ENCODE data around the gene SRSF2.
A peak's percentile ranks its signal among the peaks of the same experiment; 100 is the strongest.
"Not testable (repeated sequence)": the region's sequence is repeated elsewhere in the genome, so short reads cannot be mapped to it uniquely, and the experiment has no call there.

SRSF2 gene

DNA sequence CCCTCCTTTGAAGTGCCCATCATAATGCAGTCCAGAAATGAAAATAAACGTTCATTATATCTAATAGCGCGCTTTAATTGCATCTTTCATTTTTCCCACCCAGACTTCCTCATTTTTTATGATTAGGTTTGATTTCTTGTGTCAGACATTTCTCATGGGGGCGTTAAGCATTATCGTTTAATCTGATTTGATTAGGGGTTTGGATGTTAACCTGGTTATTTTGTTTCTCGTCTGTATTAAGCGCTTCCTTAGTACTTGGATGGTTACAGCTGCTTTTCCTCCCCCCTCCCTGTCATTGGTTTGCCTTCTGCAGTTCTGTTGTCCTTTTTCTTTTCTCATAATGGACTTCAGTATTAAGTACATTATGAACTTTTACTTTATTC lies 1.3 kb upstream of the SRSF2 start:
- DNase-seq (ENCODE audit: low read depth in 2 of 2), result no peak

DNA sequence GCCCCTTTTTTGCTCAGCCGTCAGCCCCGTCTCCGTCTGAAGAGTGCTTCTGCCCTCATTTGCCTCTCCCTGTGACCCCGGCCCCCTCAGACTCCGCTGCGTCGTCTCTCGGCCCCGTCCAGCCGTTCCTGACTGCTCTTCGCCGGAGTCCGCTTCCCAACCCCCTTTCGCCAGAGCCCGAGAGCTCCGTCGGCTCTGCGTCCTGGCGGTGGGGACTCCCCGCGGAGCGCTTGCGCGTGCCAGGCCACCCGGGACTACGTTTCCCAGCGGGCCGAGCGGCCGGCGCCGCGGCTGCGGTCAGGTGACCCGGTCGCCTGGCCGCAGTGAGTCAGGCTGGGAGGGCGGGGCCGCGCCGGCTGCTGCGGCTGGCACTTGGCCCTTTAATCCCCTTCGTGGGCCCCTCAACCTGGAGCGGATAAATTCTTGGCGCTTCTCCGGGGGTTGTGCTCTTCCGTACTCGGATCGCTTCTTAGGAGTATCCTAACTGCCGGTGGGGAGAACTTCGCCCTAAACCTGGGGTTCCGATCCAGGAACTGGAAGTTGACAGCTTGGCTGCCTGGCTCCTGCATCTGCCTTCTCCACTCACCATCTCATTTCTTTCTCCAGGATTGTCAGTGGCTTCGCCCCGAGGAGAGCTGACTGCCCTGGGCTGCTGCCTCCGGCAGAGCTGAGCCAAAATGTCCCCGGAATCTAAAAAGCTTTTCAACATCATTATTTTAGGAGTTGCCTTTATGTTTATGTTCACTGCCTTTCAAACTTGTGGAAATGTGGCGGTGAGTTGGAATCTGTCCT lies 741 bp upstream of the SRSF2 start, which contains the start of gene MFSD11:
Gene MFSD11, plus strand, starts transcription at position 444 of the 792 bp plus-strand sequence. Its CDS starts 234 bp downstream, at position 678.
- peak; percentile 82 to 83 for DNase-seq (ENCODE audit: low read depth in 2 of 2)

DNA sequence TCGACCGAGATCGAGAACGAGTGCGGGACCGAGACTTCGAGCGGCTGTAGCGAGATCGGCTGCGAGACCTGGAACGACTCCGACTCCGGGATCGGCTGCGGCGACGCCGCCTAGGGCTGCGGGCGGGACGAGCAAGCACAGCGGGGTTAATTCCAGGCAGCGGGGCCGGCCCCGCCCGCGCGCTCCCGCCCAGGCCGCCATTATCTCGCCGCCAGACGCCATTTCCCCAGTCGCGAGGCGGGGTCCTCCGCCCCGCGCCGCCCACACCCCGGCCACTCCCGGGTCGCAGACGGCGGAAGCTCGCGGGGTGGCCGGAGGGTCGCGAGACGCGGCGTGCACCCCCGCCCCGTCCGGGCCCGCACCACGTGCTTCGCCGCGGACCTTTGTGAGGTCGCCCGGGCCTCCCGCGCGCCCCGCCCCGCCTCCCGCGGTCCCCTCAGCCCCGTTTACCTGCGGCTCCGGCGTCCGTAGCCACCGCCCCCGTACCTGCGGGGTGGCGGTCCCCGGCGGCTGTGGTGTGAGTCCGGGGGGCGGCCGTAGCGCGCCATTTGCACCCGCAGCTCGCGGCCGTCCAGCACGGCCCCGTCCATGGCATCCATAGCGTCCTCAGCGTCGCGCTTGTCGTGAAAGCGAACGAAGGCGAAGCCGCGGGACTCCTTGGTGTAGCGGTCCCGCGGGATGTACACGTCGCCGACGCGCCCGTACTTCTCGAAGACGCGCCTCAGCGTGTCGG lies 616 bp downstream of the SRSF2 start:
- peak; percentile 43 to 48 for DNase-seq (ENCODE audit: low read depth in 2 of 2)

DNA sequence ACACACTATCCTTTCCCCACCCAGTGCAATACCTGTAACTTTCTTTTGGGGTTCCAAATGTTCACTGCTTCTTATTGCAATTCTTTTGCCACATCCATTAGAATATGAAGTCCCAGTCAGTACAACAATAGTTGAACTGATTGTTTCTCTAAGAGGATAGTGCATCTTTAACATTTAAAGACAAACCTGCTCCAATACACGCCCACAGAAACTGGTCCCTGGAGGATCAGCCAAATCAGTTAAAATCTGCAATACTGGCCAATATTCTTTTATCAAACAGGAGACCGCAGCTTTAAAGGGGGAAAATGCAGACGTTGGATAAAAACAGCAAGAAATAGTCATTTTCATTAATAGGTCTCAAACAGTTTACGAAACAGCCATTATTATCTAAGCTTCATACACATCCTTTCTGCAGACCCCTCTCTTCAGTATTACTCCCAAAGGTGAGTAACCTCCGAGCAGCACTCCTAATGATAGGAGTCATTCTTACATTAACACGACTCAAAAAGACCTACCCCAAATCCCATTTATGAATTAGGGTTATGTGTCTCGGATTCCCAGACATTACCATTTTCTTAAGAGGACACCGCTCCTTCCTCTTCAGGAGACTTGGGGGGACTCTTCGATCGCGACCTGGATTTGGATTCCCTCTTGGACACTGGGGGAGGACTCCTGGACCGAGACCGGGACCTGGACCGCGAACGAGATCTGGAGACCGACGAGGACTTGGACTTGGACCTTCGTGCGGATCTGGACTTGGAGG lies 1.4 kb downstream of the SRSF2 start:
- no peak for DNase-seq (ENCODE audit: low read depth in 2 of 2)

DNA sequence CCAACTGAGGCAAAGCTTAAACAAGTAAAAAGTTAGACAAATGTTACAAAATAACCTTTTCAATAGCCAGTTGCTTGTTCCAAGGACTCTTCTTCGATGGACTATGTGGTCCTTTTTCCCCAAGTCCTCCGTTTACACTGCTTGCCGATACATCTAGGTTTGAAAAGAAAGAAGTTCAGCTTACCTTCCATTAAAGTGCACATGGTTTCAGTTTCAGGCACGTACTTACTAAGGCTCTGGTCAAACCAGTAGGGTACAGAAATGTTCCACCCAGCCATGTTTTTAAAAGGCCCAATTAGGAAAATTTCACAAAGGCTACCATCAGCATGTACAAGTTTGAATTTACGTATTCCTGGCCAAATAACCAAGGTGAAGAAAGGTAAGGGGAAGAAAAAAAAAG lies 2.1 kb downstream of the SRSF2 start:
- no peak for DNase-seq (ENCODE audit: low read depth in 2 of 2)

DNA sequence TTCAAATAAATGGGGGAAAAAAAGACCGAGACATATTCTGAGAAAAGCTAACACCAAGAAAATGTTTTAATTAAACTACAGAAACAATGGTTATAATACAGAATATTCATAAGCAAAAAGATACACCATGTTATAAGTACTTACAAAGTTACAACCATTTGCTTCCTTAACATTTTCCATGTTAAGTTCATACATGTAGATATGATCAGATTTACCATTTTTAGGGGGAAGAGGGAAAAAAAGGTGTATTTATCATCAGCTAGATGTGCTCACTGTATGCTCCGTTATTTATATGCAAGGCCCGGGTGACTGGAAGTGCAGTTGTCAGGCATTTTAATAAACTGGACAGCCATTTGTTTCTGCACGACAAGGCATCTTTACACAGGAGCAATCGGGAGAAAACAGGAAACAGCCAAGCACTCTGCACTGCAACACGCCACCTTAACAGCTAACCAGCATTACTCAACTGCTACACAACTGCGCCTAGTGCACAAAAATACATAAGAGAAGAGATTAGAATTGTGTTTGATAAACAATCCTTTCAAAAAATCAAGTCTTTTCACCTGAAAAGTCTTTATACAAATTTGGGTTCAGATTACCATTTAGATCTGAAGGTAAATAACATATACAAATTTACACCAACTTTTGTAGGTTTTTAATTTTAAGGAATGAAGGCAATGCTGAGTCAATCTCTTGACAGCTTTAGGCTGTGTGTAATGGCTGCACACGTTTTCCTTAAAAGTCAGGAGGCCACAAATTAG lies 2.9 kb downstream of the SRSF2 start:
- DNase-seq (ENCODE audit: low read depth in 2 of 2), result no peak

DNA sequence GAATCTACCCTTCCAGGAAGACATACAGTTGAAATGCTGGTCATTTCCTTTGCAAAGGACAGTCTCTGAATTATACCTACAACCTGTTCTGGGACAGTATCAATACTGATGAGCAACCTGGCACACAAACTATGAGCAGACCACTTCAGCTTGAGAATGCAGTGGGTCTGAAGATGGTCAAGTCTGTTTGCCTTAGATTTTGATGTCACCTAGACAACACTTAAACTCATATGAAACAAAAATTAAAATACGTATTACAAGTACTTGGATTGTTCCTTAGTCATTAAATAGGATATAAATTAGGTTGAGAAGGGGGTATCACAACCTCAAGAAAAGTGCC lies 3.5 kb downstream of the SRSF2 start:
- no peak for DNase-seq (ENCODE audit: low read depth in 2 of 2)

DNA sequence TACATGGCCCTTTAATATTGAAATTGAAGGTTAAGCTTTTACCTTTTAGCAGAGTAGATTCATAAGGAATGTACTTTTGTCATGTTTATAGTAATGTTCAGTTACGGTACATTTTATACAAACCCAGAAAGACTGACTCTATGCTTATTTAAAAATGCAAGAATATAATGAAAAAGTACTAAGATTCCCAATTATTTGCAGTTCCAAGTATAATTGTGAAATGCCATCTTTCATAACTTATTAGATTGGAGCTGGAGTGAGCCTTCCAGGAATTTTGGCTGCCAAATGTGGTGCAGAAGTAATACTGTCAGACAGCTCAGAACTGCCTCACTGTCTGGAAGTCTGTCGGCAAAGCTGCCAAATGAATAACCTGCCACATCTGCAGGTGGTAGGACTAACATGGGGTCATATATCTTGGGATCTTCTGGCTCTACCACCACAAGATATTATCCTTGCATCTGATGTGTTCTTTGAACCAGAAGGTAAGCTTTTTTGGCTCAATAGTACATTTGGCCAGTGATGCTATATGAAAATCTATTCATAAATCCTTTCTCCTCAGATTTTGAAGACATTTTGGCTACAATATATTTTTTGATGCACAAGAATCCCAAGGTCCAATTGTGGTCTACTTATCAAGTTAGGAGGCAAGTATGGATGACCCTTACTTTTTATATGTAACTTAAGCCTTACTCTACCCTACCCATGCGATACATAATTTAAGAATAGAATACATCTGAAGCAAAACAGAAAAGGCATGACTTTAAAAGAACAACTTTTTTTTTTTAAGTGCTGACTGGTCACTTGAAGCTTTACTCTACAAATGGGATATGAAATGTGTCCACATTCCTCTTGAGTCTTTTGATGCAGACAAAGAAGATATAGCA lies 4.2 kb downstream of the SRSF2 start:
- no peak for DNase-seq (ENCODE audit: low read depth in 2 of 2)

DNA sequence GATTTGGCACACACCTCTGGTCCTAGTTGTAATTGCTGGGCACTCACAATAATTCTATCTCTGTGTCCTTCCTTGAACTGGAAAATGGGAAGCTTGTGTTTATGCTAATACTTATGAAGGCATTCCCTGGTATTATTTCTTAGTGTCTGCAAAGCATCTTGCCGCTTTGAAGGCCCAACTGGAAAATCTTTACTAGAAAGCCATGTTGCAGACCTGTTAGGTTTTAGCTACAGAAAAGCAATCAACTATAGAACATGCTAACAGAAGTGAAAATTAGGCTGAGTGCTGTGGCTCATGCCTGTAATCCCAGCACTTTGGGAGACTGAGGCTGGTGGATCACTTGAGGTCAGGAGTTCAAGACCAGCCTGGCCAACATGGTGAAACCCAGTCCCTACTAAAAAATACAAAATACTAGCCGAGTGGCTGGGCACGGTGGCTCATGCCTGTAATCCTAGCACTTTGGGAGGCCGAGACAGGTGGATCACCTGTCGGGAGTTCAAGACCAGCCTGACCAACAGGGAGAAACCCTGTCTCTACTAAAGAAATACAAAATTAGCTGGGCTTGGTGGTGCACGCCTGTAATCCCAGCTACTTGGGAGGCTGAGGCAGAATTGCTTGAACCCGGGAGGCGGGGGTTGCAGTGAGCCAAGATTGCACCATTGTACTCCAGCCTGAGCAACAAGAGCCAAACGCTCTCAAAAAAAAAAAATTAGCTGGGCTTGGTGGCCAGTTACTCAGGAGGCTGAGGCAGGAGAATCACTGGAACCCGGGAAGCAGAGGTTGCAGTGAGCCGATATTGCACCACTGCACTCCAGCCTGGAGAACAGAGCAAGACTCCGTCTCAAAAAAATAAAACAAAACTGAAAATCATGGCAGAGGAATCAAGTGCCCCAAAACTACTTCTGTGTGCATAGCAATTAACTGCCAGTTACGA lies 5.1 kb downstream of the SRSF2 start:
- DNase-seq (ENCODE audit: low read depth in 2 of 2), result not testable (repeated sequence)

DNA sequence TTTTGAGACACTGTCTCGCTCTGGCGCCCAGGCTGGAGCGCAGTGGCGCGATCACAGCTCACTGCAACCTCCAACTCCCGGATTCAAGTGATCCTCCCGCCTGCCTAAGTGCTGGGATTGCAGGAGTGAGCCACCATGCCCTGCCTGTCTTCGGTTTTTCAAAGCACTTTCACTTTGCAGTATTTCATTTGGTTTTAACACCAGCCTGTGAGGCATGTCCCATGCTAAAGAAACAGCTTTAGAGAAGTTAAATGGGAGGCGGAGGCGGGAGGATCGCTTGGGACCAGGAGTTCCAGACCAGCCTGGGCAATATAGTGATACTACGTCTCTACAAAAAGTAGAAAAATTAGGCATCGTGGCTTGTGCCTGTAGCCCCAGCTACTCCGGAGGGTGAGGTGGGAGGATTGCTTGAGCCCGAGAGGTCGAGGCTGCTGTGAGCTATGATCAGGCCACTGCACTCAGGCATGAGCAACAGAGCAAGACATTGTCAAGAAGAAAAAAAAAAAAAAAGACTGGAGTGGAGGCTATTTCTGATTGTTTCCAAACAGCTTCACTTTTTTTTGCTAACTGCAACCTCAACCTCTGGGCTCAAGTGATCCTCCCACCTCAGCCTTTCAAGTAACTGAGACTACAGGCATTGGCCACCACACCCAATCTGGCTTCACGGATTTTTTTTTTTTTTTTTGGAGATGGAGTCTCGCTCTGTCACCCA lies 9.2 kb downstream of the SRSF2 start:
- no peak for DNase-seq (ENCODE audit: low read depth in 2 of 2)

DNA sequence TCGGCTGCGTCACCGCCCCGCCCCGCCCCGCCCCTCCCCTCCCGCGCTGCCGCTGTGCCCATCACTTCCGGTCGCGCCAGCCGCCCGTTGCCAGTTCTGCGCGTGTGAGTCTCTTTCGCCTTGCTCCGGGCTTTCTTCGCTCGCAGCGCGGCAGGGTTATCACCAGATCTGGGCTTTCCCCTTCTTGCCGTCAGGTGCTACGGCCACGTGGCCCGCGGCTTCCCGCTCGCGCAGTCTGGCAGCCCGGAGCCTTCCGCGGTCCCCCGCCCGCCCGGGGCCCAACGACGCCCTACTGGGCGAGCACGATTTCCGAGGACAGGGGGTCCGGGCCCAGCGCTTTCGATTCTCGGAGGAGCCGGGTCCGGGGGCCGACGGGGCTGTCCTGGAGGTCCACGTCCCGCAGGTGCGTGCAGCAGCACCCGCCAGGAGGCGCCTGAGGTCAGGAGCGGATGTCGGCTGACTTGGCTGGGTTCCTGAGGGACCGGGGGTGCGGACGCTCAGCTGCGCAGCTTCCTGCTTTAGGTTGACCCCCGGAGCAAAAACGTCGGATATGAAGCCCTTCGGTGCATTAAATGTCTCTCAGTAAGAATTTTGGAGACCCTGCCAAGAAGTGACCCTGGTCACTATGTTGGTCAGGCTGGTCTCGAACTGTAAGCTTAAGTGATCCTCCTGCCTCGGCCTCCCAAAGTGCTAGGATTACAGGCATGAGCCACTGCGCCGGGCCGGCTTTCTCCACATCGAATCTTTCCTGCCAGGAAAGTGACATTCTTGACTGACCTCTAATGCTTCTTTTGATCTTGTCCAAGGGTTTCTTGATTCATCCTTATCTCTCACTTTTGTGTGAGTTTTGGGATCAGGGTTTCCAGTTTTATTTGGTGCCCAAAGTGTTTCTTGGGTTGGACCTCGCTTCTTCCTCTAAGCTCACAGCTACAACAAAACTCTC lies 10.1 kb downstream of the SRSF2 start, which contains the start of gene METTL23:
Gene METTL23, plus strand, starts transcription at position 64 of the 943 bp plus-strand sequence. CDS start 2,872 bp downstream, outside the sequence.
- peak; percentile 55 to 62 for DNase-seq (ENCODE audit: low read depth in 2 of 2)

DNA sequence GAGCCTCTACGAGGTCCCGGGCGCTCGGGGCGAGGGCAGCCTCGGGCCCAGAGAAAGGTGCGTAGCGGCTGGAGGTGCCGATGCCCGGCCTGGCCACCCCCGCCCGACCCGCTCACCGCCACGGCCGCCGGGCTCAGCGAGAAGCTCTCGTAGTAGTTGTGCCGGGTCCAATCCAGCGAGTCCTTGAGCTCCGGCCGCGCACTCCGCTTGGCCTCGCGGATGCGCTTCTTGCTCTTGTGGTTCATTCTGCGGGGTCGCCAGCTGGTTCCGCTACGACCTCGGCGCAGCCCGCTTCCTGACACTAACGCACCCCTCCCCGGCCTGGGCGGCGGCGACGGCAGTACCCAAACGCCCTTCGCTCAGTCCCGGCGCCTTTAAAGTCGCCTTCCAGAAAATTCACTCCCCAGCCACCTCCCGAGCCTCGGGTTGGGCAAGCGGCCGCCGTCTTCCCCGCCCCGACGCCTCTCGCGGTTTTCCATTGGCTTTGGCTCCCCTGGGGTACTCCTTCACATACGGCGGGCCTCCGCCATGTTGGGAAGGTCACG lies 10.8 kb downstream of the SRSF2 start, which contains the start of gene JMJD6:
Gene JMJD6, minus strand, starts transcription at position 376 of the 545 bp plus-strand sequence. Its CDS starts 131 bp downstream, at position 245.
- DNase-seq (ENCODE audit: low read depth in 2 of 2), result peak; percentile 90

DNA sequence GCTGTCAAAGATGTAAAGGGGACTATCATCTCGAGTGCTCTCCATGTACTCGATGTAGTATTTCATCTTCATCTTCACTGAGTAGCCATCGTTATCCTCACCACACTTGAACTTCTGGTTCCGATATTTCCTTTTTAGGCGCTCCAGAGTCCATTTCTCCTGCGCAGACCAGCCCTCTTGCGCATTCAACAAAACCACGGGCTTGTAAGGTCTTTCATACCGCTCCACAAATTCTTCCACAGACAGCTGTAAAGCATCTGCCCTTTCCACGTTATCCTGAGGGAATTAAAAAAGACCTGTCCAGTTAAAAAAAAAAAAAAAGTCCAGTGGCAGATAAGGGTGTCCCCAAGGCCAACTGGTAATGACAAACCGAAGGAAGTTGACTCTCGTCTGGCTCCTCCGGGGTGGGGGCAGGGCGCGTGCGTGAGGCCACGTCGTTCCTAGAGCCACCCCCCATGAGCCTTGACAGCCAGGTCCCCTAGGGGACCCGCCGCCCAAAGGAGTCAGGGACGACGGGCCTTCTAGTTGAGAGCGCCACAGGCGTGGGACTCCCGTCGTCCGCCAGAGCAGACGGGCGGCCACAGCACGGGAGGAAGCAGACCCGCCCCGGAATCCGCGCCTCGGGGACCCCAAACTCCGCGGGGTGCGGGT lies 11.4 kb downstream of the SRSF2 start:
- DNase-seq (ENCODE audit: low read depth in 2 of 2), result peak; percentile 65 to 66

DNA sequence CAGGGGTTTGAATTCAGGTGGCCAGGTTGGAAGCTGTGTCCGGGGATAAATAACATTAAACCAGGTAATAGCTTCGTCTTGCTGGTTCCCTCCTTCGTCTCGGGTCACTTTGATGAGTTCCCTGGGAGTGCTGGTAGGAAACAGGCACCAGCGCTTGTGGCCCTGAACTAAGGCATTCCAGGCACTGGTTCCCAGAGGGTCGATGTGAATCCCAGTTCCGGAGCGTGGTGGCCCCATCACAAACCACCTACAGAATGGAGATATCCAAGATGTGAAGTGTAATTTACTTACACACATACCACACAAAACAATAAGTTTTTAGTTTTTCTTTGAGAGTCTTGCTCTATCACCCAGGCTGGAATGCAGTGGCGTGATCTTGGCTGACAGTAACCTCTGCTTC lies 13.3 kb downstream of the SRSF2 start:
- no peak for DNase-seq (ENCODE audit: low read depth in 2 of 2)

DNA sequence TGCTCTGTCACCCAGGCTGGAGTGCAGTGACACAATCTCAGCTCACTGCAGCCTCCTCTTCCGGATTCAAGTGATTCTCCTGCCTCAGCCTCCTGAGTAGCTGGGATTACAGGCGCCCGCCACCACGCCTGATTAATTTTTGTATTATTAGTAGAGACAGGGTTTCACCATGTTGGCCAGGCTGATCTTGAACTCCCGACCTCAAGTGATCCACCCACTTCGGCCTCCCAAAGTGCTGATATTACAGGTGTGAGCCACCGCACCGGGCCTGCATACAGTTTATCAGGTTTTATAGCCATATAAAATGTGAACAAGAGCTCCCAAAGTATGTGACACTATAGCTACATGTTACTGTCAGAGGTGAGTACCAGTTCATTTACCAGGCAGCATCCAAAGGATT lies 14.2 kb downstream of the SRSF2 start:
- DNase-seq (ENCODE audit: low read depth in 2 of 2), result not testable (repeated sequence)

DNA sequence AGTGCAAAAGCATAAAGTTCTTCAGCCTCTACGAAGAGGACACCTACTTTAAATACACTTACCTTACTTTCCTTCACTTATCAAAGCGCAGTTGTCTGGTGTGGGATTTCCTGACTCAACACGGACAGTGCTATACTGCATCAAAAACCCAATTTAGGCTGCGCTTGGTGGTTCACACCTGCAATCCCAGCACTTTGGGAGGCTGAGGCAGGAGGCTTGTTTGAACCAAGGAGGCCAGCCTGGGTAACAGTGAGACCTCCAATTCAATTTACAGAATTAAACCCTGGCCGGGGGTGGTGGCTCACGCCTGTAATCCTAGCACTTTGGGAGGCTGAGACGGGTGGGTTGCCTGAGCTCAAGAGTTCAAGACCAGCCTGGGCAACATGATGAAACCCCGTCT lies 14.9 kb downstream of the SRSF2 start:
- no peak for DNase-seq (ENCODE audit: low read depth in 2 of 2)

DNA sequence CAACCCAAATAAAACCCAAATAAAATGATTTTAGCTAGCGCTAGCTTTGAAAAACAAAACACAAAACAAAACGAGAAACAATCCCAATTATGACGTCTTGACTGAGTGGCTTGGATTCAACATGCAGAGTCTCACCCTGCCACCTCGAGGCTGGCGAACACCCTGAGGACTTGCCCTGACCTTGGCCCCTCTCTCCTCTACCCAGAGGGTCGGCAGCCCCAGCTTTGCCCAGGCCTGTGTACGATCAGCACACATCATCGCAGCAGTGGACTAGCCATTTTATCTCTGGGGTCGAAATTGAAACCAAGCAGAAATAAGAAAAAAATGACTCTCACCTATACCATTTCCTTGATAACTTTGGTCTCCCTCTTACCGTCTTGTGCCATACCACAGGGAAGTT lies 15.7 kb downstream of the SRSF2 start:
- no peak for DNase-seq (ENCODE audit: low read depth in 2 of 2)
